Natural killer cell (primary cell): Measurements from ENCODE around the gene ZNF280D. TPM values are rescaled to one million over a fixed set of nuclear protein-coding genes. Genes with fewer than 3 reads are reported as not detected.

Experiments
- ATAC-seq, 3 donors: fragments of 150-1000 bp in 2 of 3; fragments of 200-7000 bp in 1 of 3; cut with Tn5 transposase; 1 replicate in 1 of 3; 2 replicates in 2 of 3; pipeline ENCODE4 v1.10.0; 2021; ENCODE audit warnings: mild to moderate bottlenecking in 2 of 3, moderate library complexity in 2 of 3
- DNase-seq, 2 donors: peaks; one replicate each; pipeline versions ENCODE4 v3.0.0 to v3.0.0-alpha.2; 2013 to 2021; ENCODE audit warnings: mixed read lengths in 1 of 2
- H3K27ac ChIP-seq: one replicate; pipeline ENCODE4 v1.5.1; 2013; ENCODE audit warnings: mild to moderate bottlenecking, low read length
- H3K27me3 ChIP-seq: one replicate; pipeline ENCODE4 v1.6.1; 2013; ENCODE audit warnings: low read length; ENCODE audit not compliant: control insufficient read depth, insufficient read depth
- H3K36me3 ChIP-seq: one replicate; pipeline ENCODE4 v1.6.1; 2013; ENCODE audit warnings: low read length; ENCODE audit not compliant: control insufficient read depth, insufficient read depth
- H3K4me1 ChIP-seq: one replicate; pipeline ENCODE4 v1.6.1; 2013; ENCODE audit warnings: low read length; ENCODE audit not compliant: control insufficient read depth, insufficient read depth
- H3K4me3 ChIP-seq: one replicate; pipeline ENCODE4 v1.5.1; 2013; ENCODE audit warnings: low read length
- H3K9me3 ChIP-seq: one replicate; pipeline ENCODE4 v1.6.1; 2013; ENCODE audit warnings: low read length; ENCODE audit not compliant: control insufficient read depth, insufficient read depth
- H3K27ac Mint-ChIP-seq, 2 donors: one replicate each; pipeline ENCODE4 v1.8.0; 2022; ENCODE audit warnings: mild to moderate bottlenecking in 2 of 2, mixed read lengths in 2 of 2, moderate library complexity in 1 of 2
- H3K27me3 Mint-ChIP-seq, 2 donors: one replicate each; pipeline ENCODE4 v1.8.0; 2022; ENCODE audit warnings: low read depth in 2 of 2, mixed read lengths in 2 of 2
- H3K36me3 Mint-ChIP-seq: one replicate; pipeline ENCODE4 v1.8.0; 2022; ENCODE audit warnings: mixed read lengths
- H3K4me1 Mint-ChIP-seq, 2 donors: one replicate each; pipeline ENCODE4 v1.8.0; 2022; ENCODE audit warnings: mixed read lengths in 2 of 2
- H3K4me3 Mint-ChIP-seq: one replicate; pipeline ENCODE4 v1.8.0; 2022; ENCODE audit warnings: mild to moderate bottlenecking, moderate library complexity, mixed read lengths
- H3K9me3 Mint-ChIP-seq, 2 donors: one replicate each; pipeline ENCODE4 v1.8.0; 2022; ENCODE audit warnings: mixed read lengths in 2 of 2
- CTCF ChIP-seq: fragments of 200-600 bp; IDR thresholded peaks from one replicate; pipeline ENCODE4 v1.8.0; 2022; ENCODE audit warnings: antibody characterized with exemption
- WGBS: methylation state at CpG from one replicate; pipeline ENCODE4 v1.1.7; 2013; ENCODE audit warnings: missing lambda C conversion rate; ENCODE audit not compliant: insufficient coverage; 5-methylcytosine and 5-hydroxymethylcytosine counted together
- intact Hi-C: fragments of 100-400 bp; cut with micrococcal nuclease; formaldehyde crosslinking; loops from one replicate; pipeline ENCODE4 v1.14.2; 2022
- total RNA-seq, 4 donors: library from RNA; stranded (reverse); fragments of 120-200 nt in 1 of 4; gene quantifications; one replicate each; pipeline versions ENCODE4 v1.2.3 to v1.2.4, GENCODE V29; 2013 to 2022

Gene ZNF280D
- total RNA-seq, 3 donors from 2014 or later (not counting 1 experiment from before 2014, with no cell fraction given): 35.6 to 39.6 (median 35.9) TPM

- Mint-ChIP-seq H3K4me1 (no peaks in the 10 kb centered on the region), H3K9me3 (peaks cover 8 to 10% of the 10 kb centered on the region in 2 donors), H3K4me3 (no peak overlapping the region), H3K36me3 (peaks cover 14% of the 10 kb centered on the region), H3K27ac (no peak overlapping the region), H3K27me3 (peaks cover 2 to 8% of the 10 kb centered on the region in 2 donors)
- Histone ChIP-seq H3K36me3 (no peaks in the 10 kb centered on the region), H3K27me3 (no peaks in the 10 kb centered on the region), H3K4me3 (no peak overlapping the region), H3K27ac (no peak overlapping the region), H3K4me1 (no peaks in the 10 kb centered on the region), H3K9me3 (peaks cover 15% of the 10 kb centered on the region)
- ATAC-seq: no peak
- WGBS: 87% methylated on average over 2 of the region's 2 CpGs
- TF ChIP-seq CTCF: no peak
- no peak for DNase-seq
- intact Hi-C loops: no loop called here
Observed at GRCh38 chr15:56582785-56583184, 150.5 kb downstream of the ZNF280D start.

Other genes with a start within 250 kb of the ZNF280D start
- gene TCF12, start 185.1 kb upstream of the ZNF280D start, total RNA-seq: 100 to 1,000 TPM in 2 of 3 donors, 10 to 100 TPM in 1; 84.1 to 111 (median 107) TPM